Measurements from ENCODE around the gene SLC2A13. TPM values are rescaled to one million over a fixed set of nuclear protein-coding genes. Genes with fewer than 3 reads are reported as not detected.

The SLC2A13 gene
- total and polyA plus RNA-seq, 2 donors (not counting 3 experiments of a cell fraction or from before 2014, with no cell fraction given), result 1.2 to 4.9 TPM

DNA sequence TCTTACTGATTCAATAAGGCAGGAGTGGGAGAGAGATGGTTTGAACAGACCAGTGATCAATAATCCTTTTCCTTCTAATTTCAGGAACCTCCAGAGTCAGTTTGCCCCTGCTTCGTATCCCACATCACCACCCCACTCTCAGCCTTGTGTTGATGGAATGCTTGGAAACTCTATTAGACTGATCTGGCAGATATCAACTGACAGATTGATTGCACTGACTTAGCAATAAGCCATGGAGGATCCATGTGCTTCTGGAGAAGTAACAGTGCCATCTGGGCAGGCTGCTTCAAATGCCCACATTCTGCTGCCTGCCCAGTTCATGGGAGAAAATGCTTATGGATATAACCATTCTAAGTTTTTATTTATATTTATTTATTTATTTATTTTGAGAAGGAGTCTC is 218.0 kb downstream of the SLC2A13 start:
- Histone ChIP-seq H3K27me3 (ENCODE audit: control insufficient read depth in 2 of 2, insufficient read depth in 2 of 2, low read length in 2 of 2) (no peaks in the 10 kb centered on the region), H2AFZ (ENCODE audit: low read depth, low read length) (no peak overlapping the region), H3K4me2 (ENCODE audit: insufficient read depth, low read length) (no peak overlapping the region), H3K79me2 (ENCODE audit: control insufficient read depth, insufficient read depth, low read length) (no peaks in the 10 kb centered on the region), H3K9me3 (replicated peaks; ENCODE audit: control insufficient read depth, insufficient read depth, low read length) (no peaks in the 10 kb centered on the region), H3K4me3 (replicated peaks in 1 of 3; ENCODE audit: insufficient read depth in 1 of 3, low read depth in 1 of 3, low read length in 3 of 3) (no peak overlapping the region), H3K36me3 (ENCODE audit: control insufficient read depth in 2 of 2, extremely low read depth in 1 of 2, insufficient read depth in 2 of 2, low read length in 2 of 2) (no peaks in the 10 kb centered on the region), H4K20me1 (replicated peaks; ENCODE audit: control insufficient read depth, extremely low read depth, insufficient read depth, low read length) (no peaks in the 10 kb centered on the region), H3K27ac (ENCODE audit: insufficient read depth, low read depth, low read length) (no peak overlapping the region), H3K9ac (replicated peaks; ENCODE audit: extremely low read depth, insufficient read depth, low read length) (no peak overlapping the region), H3K9me1 (replicated peaks; ENCODE audit: control insufficient read depth, extremely low read depth, insufficient read depth, low read length) (no peaks in the 10 kb centered on the region), H3K4me1 (ENCODE audit: control insufficient read depth, extremely low read depth, insufficient read depth, low read length) (peaks cover 6% of the 10 kb centered on the region)
- BruUV-seq (replicated peaks), result no TSS peak
- ChIA-PET CTCF (no interaction called here), POLR2A (no interaction called here)
- no peak for FAIRE-seq
- dilution Hi-C loops (cut with MboI; ENCODE audit: extremely low pct_ligation_motif_present, low sequenced_read_pairs), result no loop called here
- no peak for DNase-seq (ENCODE audit: low read depth, low spot score)
- intact Hi-C loops (cut with micrococcal nuclease), result no loop called here
- TF ChIP-seq POLR2A (IDR thresholded peaks at IDR 0.05; ENCODE audit: low read depth, low read length), result no peak
- TF ChIP-seq JUN (IDR thresholded peaks at IDR 0.05; ENCODE audit: borderline replicate concordance, insufficient read depth, insufficient read length, low read depth), result no peak
- TF ChIP-seq, protein P1, sequence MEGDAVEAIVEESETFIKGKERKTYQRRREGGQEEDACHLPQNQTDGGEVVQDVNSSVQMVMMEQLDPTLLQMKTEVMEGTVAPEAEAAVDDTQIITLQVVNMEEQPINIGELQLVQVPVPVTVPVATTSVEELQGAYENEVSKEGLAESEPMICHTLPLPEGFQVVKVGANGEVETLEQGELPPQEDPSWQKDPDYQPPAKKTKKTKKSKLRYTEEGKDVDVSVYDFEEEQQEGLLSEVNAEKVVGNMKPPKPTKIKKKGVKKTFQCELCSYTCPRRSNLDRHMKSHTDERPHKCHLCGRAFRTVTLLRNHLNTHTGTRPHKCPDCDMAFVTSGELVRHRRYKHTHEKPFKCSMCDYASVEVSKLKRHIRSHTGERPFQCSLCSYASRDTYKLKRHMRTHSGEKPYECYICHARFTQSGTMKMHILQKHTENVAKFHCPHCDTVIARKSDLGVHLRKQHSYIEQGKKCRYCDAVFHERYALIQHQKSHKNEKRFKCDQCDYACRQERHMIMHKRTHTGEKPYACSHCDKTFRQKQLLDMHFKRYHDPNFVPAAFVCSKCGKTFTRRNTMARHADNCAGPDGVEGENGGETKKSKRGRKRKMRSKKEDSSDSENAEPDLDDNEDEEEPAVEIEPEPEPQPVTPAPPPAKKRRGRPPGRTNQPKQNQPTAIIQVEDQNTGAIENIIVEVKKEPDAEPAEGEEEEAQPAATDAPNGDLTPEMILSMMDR (IDR thresholded peaks at IDR 0.05; ENCODE audit: extremely low read depth in 1 of 2, insufficient read depth in 1 of 2, low read depth in 1 of 2, low read length in 2 of 2), result no peak

DNA sequence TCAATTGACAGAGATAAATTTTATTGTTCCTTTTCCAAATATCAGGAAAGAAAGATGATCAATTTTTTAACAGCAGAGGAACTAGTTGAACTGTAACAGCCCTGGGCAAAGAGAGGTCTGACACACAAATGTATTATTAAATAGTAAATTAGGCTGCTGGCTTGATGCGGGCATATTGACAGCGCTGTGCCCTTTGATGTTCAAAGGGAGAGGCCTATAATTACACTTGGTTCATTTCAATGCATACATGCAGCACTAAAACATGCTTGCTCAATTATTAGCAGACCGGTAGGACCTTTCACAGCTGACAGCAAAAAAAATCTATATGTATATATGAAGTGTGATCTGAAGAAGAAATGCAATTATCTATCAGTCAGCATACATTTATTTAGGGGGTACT is 219.8 kb downstream of the SLC2A13 start:
- intact Hi-C loops (cut with micrococcal nuclease), result no loop called here
- Histone ChIP-seq H3K27ac (ENCODE audit: insufficient read depth, low read depth, low read length) (no peak overlapping the region), H3K27me3 (ENCODE audit: control insufficient read depth in 2 of 2, insufficient read depth in 2 of 2, low read length in 2 of 2) (no peaks in the 10 kb centered on the region), H4K20me1 (replicated peaks; ENCODE audit: control insufficient read depth, extremely low read depth, insufficient read depth, low read length) (no peaks in the 10 kb centered on the region), H3K79me2 (ENCODE audit: control insufficient read depth, insufficient read depth, low read length) (no peaks in the 10 kb centered on the region), H2AFZ (ENCODE audit: low read depth, low read length) (no peak overlapping the region), H3K36me3 (ENCODE audit: control insufficient read depth in 2 of 2, extremely low read depth in 1 of 2, insufficient read depth in 2 of 2, low read length in 2 of 2) (no peaks in the 10 kb centered on the region), H3K4me2 (ENCODE audit: insufficient read depth, low read length) (no peak overlapping the region), H3K4me1 (ENCODE audit: control insufficient read depth, extremely low read depth, insufficient read depth, low read length) (peaks cover 6% of the 10 kb centered on the region), H3K4me3 (replicated peaks in 1 of 3; ENCODE audit: insufficient read depth in 1 of 3, low read depth in 1 of 3, low read length in 3 of 3) (no peak overlapping the region), H3K9me1 (replicated peaks; ENCODE audit: control insufficient read depth, extremely low read depth, insufficient read depth, low read length) (no peaks in the 10 kb centered on the region), H3K9ac (replicated peaks; ENCODE audit: extremely low read depth, insufficient read depth, low read length) (no peak overlapping the region), H3K9me3 (replicated peaks; ENCODE audit: control insufficient read depth, insufficient read depth, low read length) (no peaks in the 10 kb centered on the region)
- dilution Hi-C loops (cut with MboI; ENCODE audit: extremely low pct_ligation_motif_present, low sequenced_read_pairs), result no loop called here
- FAIRE-seq (no peak), DNase-seq (ENCODE audit: low read depth, low spot score) (no peak)
- POLR2A ChIA-PET, result no interaction called here
- CTCF ChIA-PET, result no interaction called here
- TF ChIP-seq FOS (IDR thresholded peaks at IDR 0.05; ENCODE audit: borderline replicate concordance, insufficient read depth, low read length) (no peak), JUN (IDR thresholded peaks at IDR 0.05; ENCODE audit: borderline replicate concordance, insufficient read depth, insufficient read length, low read depth) (no peak), EZH2 (IDR thresholded peaks at IDR 0.05; ENCODE audit: borderline replicate concordance, low read depth, low read length, severe bottlenecking) (no peak), POLR2AphosphoS5 (IDR thresholded peaks at IDR 0.05; ENCODE audit: insufficient read depth, low read depth, low read length) (no peak), POLR2A (IDR thresholded peaks at IDR 0.05; ENCODE audit: low read depth, low read length) (no peak), GATA2 (IDR thresholded peaks at IDR 0.05; ENCODE audit: insufficient read depth, insufficient read length, low read depth, low read length) (no peak), MYC (IDR thresholded peaks at IDR 0.05; ENCODE audit: low read depth, low read length) (no peak)
- TF ChIP-seq, protein P2, sequence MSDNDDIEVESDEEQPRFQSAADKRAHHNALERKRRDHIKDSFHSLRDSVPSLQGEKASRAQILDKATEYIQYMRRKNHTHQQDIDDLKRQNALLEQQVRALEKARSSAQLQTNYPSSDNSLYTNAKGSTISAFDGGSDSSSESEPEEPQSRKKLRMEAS (IDR thresholded peaks at IDR 0.05; ENCODE audit: insufficient read depth, insufficient read length), result no peak
- TF ChIP-seq, protein P1 (IDR thresholded peaks at IDR 0.05; ENCODE audit: extremely low read depth in 1 of 2, insufficient read depth in 1 of 2, low read depth in 1 of 2, low read length in 2 of 2), result no peak
- BruUV-seq (replicated peaks), result no TSS peak
